Neutrophil (primary cell): ENCODE measurements around the gene CAPN11.

Experiments
- H3K27ac ChIP-seq: fragments of 200-600 bp; sonication (generic); 2 replicates; pipeline ENCODE4 v1.5.1; 2016; ENCODE audit warnings: mild to moderate bottlenecking, moderate library complexity
- H3K27me3 ChIP-seq: fragments of 200-600 bp; sonication (generic); 2 replicates; pipeline ENCODE4 v1.6.0; 2016; ENCODE audit warnings: mild to moderate bottlenecking
- H3K36me3 ChIP-seq: fragments of 200-600 bp; sonication (generic); 2 replicates; pipeline ENCODE4 v1.5.1; 2017
- H3K4me1 ChIP-seq, 2 experiments: fragments of 200-600 bp in 1 of 2; sonication (generic) in 1 of 2; 1 replicate in 1 of 2; 2 replicates in 1 of 2; pipeline versions ENCODE4 v1.5.1 to v1.6.1; 2013 to 2016; ENCODE audit warnings: low read depth in 1 of 2, low read length in 1 of 2, mild to moderate bottlenecking in 1 of 2, moderate library complexity in 1 of 2; ENCODE audit not compliant: control insufficient read depth in 1 of 2, insufficient read depth in 1 of 2
- H3K4me3 ChIP-seq, 2 experiments: fragments of 200-600 bp in 1 of 2; sonication (generic) in 1 of 2; 1 replicate in 1 of 2; 2 replicates in 1 of 2; pipeline ENCODE4 v1.5.1; 2013 to 2016; ENCODE audit warnings: low read depth in 1 of 2, low read length in 1 of 2, mild to moderate bottlenecking in 1 of 2, moderate library complexity in 1 of 2
- H3K9me3 ChIP-seq: fragments of 200-600 bp; sonication (generic); 2 replicates; pipeline ENCODE4 v1.5.1; 2016
- TF ChIP-seq, protein P1 (sequence below): fragments of 200-600 bp; sonication (generic); IDR thresholded peaks from 2 replicates; pipeline ENCODE4 v1.5.1; 2016; ENCODE audit warnings: antibody characterized with exemption

The CAPN11 gene

DNA sequence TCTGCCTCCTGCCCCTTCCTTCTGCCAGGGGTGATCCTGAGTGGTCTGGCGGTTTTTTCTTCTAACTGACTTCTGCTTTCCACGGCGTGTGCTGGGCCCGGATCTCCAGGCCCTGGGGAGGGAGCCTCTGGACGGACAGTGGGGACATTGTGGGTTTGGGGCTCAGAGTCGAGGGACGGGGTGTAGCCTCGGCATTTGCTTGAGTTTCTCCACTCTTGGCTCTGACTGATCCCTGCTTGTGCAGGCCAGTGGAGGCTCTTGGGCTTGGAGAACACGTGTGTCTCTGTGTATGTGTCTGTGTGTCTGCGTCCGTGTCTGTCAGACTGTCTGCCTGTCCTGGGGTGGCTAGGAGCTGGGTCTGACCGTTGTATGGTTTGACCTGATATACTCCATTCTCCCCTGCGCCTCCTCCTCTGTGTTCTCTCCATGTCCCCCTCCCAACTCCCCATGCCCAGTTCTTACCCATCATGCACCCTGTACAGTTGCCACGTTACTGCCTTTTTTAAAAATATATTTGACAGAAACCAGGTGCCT is 75.0 kb downstream of the CAPN11 start:
- Histone ChIP-seq H3K27ac (peak overlapping the region; percentile 31), H3K36me3 (no peaks in the 10 kb centered on the region), H3K4me1 (peaks cover 75 to 76% of the 10 kb centered on the region in 2 experiments), H3K9me3 (no peaks in the 10 kb centered on the region), H3K27me3 (no peaks in the 10 kb centered on the region), H3K4me3 (no peak overlapping the region)
- TF ChIP-seq, protein P1, sequence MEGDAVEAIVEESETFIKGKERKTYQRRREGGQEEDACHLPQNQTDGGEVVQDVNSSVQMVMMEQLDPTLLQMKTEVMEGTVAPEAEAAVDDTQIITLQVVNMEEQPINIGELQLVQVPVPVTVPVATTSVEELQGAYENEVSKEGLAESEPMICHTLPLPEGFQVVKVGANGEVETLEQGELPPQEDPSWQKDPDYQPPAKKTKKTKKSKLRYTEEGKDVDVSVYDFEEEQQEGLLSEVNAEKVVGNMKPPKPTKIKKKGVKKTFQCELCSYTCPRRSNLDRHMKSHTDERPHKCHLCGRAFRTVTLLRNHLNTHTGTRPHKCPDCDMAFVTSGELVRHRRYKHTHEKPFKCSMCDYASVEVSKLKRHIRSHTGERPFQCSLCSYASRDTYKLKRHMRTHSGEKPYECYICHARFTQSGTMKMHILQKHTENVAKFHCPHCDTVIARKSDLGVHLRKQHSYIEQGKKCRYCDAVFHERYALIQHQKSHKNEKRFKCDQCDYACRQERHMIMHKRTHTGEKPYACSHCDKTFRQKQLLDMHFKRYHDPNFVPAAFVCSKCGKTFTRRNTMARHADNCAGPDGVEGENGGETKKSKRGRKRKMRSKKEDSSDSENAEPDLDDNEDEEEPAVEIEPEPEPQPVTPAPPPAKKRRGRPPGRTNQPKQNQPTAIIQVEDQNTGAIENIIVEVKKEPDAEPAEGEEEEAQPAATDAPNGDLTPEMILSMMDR, result no peak
